Germinal center (tissue), 1 donor: ENCODE results near the gene ZNF341.
A peak's percentile ranks its signal among the peaks of the same experiment; 100 is the strongest.

Experiments used
- DNase-seq: peaks from one replicate; pipeline ENCODE4 v3.0.0; 2012; ENCODE audit warnings: mixed read lengths, low spot score

Gene ZNF341

DNA sequence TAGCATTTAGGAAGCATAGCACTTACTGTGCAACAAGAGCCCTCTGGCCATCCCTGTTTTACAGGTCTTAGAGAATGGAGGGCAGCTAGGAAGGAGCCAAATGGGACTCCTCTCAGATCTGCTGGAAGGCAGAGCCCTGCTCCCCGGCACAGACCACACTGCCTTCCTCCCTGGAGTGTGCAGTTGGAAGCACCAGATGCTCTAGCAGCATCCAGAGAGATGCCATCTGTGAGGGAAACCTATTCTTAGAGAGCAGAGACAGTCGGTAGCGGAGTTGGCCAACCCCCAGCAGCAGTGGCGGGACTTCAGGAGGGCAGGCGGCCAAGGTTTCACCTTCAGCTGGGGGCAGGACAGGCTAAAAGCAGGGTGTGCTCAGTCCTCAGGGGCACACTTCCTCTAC is 28.9 kb upstream of the ZNF341 start:
- DNase-seq: no peak

DNA sequence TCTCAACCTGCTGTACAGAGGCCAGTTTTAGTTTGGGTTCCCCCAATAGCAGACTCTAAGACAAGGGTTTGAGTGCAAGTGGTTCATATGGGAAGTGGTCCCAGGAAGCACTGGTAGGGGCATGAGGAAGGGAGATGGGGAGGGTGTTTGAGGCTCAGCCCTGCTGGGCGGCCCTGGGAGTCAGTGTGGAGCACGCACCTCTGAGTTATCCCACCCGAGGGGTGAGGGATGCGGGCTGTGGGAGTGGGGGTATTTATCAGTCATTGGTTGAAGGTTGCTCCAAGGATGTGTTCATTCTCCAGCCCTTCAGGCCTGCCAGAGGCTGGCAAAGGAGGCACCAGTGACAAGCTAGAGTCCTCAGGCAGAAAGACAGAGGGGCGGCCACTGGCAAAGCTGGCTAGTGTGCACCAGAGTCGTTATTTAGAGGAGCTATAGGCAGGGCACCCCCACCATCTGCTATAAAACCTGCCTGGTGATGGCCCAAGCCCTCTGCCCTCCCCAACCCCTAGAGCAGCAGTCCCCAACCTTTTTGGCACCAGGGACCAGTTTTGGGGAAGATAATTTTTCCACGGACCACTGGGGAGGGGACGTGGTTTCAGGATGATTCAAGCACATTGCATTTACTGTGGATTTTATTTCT is 28.2 kb upstream of the ZNF341 start:
- DNase-seq: no peak

DNA sequence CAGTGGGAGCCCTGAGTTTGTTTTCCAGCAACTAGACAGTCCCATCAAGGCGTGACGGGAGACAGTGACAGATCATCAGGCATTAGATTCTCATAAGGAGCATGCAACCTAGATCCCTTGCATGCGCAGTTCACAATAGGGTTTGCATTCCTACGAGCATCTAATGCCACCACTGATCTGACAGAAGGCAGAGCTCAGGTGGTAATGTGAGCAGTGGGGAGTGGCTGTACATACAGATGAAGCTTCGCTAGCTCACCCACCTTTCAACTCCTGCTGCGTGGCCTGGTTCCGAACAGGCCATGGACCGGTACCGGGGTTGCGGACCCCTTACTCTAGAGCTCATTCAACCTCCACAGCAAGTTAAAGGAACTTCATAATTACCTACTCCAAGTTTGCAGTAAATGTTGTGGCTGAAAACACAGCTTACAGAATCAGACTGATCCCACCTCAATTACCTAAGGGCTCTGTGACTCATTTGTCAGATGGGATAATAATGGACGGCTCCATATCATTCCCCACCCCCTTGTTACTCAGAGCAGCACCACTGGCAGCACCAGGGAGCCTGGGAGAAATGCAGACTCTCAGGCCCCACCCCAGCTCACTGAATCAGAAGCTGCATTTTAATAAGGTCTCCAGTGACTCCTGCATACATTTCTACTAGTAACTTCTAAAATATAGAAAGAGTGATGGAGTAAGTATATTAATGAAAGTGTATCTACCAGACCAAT is 27.4 kb upstream of the ZNF341 start:
- no peak for DNase-seq

GRCh38 chr20:33707668-33708067 is 24.1 kb upstream of the ZNF341 start:
- DNase-seq: no peak

DNA sequence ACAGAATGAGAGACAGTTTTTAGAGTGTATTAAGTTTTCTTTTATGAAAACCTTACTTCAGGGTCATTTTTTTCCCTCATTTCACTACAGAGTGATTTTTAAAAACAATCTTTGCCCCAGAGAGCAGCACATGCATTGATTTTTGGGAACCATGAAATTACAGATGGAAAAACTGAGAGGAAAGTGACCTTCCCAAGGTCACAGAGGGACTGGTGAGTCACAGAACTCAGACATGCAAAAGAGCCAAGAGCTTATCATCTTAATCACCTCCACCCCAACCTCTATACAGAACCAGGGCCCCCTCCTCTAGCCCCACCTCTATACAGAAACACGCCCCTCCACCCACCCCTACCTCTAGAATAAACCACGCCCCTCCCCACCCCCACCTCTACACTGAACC is 22.4 kb upstream of the ZNF341 start:
- no peak for DNase-seq

DNA sequence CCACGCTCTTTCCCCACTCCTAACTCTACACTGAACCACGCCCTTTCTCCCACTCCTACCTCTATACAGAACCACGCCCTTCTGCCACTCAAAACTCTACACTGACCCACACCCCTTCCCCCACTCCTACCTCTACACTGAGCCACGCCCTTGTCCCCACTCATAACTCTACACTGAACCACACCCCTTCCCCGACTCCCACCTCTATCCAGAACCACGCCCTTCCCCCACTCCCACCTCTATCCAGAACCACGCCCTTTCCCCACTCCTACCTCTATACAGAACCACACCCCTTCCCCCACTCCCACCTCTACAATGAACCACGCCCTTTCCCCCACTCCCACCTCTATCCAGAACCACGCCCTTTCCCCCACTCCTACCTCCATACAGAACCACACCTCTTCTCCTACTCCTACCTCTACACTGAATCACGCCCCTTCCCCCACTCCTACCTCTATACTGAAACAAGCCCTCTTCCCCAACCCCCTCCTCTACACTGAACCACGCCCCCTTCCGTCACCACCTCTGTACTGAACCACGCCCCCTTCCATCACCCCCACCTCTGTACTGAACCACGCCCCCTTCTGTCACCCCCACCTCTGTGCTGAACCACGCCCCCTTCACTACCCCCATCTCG is 21.8 kb upstream of the ZNF341 start:
- DNase-seq: no peak

GRCh38 chr20:33710681-33711445 is 20.9 kb upstream of the ZNF341 start:
- DNase-seq: no peak

- DNase-seq: no peak
Observed at GRCh38 chr20:33711446-33711738, 20.4 kb upstream of the ZNF341 start.

GRCh38 chr20:33713865-33714367 is 17.9 kb upstream of the ZNF341 start:
- DNase-seq: no peak

DNA sequence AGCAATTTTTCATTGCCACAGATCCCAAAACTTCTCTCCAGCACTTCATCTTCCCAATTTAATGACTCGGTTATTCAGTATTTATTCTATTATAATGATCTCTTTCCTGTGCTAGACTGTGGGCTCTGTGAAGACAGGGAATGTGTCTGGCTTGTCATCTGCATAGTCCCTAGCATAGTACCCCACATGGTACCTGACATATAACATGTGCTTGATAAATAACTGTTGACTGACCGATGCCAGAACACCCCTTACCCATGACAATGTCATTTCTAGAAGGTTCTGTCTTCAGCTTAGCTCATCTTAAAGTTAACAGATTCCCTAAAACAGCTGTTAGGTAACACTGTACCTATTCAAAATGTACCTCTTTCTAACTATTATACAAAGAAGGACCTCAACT is 15.3 kb upstream of the ZNF341 start:
- no peak for DNase-seq

- DNase-seq: no peak
Observed at GRCh38 chr20:33719277-33719988, 12.4 kb upstream of the ZNF341 start.

DNA sequence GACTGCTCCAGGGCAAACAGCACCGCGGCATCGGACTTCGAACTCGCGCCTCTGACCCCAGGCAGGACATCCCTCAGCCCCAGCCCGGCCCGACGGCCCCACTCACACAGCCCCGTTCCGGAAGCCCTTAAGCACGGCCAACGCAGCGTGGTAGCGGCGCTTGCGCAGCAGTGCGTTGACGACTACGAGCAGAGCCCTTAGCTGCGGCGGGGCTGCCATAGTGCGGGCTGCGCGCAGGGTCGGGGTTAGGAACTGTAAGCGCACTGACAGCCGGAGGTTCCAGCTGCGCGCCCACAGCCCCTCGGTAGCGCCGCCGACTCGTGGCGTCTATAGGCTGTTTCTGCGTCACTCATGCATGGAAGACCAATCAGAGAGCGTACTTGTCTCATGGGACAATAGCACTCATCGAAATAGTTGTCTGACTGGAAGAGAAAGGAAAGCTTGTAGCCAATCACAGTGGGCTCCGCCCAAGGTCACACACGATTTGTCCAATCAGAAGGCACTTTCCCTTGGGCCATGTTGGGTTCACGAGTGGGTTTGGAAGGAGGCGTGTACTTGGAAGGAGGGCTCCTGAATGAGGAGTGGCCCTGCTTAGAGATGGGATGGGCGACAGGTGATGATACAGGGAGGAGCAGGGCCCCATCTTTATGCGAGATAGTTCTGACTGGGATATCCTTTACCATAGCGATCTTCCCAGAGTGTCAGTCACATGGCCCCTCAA is 11.6 kb upstream of the ZNF341 start, which contains the start of gene PXMP4:
TSS of gene PXMP4 (minus strand) at position 322 of the 721 bp plus-strand sequence. CDS start at position 219, 103 bp downstream.
- DNase-seq: peak; percentile 96

- DNase-seq: no peak
Observed at GRCh38 chr20:33721391-33722140, 10.2 kb upstream of the ZNF341 start.

DNA sequence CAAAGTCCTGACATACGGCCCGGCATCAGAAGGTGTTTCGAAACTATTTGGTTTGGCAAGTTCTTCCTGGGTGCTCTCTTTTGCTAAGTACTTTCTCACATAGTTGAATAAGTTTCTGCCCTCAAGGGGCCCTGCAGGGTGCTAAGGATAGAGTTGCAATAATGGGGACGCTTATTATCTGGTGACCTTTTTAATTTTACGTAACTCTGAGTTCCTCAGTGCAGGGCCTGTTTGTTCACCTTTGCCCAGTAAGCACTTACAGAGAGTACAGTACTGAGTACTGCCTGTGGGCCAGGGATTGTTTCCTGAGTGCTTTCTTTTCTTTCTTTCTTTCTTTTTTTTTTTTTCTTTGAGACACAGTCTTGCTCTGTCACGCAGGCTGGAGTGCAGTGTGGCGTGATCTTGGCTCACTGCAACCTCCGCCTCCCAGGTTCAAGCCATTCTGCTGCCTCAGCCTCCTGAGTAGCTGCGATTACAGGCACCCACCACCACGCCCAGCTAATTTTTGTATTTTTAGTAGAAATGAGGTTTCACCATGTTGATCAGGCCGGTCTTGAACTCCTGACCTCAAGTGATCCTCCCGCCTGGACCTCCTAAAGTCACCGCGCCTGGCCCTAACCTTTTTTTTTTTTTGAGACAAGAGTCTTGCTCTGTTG is 7.2 kb upstream of the ZNF341 start:
- no peak for DNase-seq

- DNase-seq: no peak
Observed at GRCh38 chr20:33725607-33726264, 6.1 kb upstream of the ZNF341 start.

GRCh38 chr20:33727115-33727479 is 4.7 kb upstream of the ZNF341 start:
- no peak for DNase-seq

GRCh38 chr20:33727806-33728205 is 4.0 kb upstream of the ZNF341 start:
- DNase-seq: no peak

GRCh38 chr20:33728463-33728862 is 3.3 kb upstream of the ZNF341 start:
- DNase-seq: no peak

GRCh38 chr20:33729101-33729500 is 2.7 kb upstream of the ZNF341 start:
- DNase-seq: no peak
